NCI-H2196 treated with DMSO at 0.1 percent for 48 hours (cell line): ENCODE measurements around the gene MAN2A2.

Experiments
- DNase-seq: peaks from one replicate; lab custom pipeline; 2025; ENCODE audit not compliant: unreplicated experiment; lab: John Stamatoyannopoulos, UW

MAN2A2 gene

DNA sequence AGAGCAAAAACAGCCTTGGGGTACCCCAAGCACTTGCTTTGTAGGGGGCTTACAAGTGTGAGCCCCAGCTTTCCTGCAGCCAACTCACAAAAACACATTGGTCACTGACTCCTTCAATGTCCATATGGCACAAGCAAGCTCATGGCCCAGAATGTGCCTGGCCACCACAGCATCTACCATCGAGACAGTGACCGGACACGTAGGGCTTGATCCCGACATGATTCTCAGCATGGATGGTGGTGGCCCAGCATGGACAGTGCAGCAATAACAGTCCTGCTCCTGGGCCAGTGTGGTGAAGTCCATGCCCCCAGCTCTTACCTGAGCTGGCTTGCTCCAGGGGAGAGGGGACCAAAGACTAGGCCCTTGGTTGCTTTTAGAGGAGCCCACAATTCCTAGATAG is 37.9 kb downstream of the MAN2A2 start:
- DNase-seq, result no peak

DNA sequence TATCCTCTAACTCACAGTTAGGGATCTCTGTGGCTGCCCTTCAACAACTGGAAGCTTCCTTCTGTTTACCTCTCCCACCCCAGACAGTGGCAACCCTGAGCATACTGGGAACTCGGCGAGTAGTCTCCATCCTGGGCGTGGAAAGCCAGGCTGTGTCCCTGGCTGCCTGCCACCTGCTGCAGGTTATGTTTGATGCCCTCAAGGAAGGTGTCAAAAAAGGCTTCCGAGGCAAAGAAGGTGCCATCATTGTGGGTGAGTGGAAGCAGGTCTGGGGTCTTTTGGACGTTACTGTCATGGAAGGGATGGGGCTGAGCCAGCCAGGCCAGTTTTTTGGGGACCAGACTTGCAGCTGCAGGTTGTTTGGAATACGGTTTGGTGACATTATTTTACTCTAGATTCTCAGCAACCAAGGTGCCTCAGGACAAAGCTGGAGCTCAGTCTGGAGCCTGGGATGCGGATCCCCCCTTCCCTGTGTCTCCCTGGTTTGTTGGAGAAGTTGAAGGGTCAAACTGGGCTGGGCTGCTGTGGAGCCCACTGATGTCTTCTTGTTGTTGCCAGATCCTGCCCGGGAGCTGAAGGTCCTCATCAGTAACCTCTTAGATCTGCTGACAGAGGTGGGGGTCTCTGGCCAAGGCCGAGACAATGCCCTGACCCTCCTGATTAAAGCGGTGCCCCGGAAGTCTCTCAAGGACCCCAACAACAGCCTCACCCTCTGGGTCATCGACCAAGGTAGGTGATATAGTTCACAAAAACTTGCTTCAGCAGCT is 39.4 kb downstream of the MAN2A2 start:
- no peak for DNase-seq

DNA sequence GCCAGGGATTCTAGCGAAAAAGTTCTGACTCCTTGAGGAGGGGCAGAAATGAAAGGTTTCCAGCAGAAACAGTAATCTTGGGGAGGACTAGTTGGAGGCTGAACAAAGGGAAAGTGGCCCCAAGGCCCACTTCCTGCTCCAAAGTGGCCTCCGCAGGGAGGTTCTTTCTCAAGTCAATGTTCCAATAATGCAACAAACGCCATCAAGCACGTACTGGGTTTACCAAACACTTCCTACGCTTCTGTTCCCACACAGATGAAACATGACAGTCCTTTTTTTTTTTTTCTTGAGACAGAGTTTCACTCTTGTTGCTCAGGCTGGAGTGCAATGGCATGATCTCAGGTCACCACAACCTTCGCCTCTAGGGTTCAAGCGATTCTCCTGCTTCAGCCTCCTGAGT is 42.0 kb downstream of the MAN2A2 start:
- no peak for DNase-seq

DNA sequence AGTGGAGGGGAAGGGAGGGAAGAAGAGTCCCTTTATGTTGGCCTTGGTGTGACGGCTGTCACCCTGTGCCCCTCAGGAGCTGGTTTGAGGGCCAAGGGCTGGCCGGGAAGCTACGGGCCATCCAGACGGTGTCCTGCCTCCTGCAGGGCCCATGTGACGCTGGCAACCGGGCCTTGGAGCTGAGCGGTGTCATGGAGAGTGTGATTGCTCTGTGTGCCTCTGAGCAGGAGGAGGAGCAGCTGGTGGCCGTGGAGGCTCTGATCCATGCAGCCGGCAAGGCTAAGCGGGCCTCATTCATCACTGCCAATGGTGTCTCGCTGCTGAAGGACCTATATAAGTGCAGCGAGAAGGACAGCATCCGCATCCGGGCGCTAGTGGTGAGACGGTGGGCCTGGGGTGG is 43.4 kb downstream of the MAN2A2 start:
- no peak for DNase-seq

DNA sequence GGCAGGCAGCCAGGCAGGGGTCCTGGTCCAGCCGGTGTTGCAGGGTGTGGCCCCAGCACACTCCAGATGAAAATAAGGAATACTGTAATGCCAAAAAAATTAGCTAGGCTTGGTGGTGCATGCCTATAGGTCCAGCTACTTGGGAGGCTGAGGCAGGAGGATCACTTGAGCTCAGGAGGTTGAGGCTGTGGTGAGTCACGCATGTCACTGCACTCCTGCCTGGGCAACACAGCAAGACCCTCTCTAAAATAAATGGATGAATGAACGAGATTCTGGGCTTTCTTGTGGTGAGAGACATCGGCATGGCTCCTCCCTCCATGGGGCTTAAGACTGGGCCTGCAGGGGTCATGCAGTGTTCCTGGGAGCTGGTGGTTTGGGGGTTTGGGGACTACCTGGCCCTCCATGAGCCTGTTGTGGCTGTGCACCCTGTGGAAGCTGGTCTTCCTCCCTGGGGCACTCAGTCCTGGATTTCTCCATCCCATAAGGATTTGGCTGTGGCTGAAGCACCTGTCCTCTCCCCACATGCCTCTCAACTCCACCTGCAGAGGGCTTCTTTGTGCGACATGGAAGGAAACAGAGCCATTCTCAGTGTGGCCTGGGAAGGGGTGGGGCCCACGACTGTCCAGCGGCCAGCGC is 44.0 kb downstream of the MAN2A2 start:
- DNase-seq, result no peak

DNA sequence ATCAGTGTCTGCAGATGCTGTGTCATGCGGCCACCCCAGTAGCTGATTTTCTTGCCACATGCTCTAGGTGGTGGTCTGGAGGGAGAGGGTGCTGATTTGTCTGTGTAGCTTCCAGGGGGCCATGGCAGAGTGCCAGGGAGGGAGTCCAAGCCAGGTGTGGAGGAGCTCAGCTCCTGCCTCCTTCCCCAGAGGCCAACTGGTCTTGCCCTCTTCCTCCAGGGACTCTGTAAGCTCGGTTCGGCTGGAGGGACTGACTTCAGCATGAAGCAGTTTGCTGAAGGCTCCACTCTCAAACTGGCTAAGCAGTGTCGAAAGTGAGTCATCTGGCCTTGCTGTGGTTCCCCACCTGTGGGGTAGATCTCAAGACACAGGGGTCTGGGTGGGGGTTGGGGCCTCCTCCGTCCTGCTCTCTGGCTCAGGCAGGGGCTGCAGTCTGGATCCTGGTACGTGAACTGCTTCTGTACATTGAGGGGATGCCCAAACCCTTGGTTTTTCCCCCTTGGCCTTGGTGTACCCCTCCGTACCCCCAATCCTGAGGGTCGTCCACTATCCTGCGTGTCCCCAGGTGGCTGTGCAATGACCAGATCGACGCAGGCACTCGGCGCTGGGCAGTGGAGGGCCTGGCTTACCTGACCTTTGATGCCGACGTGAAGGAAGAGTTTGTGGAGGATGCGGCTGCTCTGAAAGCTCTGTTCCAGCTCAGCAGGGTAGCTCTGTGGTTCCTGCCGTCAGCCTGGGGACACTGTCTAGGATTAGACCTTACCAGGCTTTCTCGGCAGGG is 44.7 kb downstream of the MAN2A2 start:
- no peak for DNase-seq

DNA sequence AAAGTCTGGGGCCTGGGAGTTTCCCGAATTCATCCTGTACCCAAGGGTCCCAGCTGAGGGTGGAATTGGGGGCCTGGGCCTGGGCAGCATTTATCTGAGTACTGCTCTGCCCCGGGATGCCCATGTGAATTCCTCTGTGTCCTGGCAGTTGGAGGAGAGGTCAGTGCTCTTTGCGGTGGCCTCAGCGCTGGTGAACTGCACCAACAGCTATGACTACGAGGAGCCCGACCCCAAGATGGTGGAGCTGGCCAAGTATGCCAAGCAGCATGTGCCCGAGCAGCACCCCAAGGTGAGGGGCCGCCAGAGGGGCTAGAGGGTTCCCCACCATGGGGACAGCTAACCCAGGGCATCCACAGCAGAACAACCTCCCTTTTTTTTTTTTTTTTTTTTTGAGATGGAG is 45.4 kb downstream of the MAN2A2 start:
- DNase-seq, result no peak

DNA sequence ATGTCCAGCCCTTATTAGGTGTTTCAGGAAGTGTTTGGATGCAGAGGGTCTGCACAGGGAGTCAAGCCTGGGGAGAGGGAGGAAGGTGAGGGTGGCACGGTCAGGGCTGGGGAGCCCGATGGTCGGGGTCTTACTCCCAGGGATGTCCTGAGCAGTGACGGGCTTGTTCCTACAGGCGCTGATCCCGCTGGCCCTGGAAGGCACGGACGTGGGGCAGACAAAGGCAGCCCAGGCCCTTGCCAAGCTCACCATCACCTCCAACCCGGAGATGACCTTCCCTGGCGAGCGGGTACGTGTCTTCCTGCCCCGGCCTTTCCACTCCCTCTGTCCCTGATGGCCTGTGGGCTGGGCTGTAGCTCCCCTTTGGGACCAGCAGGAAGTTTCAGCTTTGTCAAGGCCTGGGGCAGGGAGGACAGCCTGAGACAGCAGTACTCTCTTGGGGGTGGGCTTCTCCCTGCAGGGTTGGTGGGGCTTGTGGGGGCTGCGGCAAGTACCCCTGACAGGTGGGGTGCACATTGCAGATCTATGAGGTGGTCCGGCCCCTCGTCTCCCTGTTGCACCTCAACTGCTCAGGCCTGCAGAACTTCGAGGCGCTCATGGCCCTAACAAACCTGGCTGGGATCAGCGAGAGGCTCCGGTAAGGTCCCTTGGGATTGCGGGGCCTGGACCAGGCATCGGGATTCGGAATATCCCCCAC is 47.0 kb downstream of the MAN2A2 start:
- DNase-seq, result no peak

DNA sequence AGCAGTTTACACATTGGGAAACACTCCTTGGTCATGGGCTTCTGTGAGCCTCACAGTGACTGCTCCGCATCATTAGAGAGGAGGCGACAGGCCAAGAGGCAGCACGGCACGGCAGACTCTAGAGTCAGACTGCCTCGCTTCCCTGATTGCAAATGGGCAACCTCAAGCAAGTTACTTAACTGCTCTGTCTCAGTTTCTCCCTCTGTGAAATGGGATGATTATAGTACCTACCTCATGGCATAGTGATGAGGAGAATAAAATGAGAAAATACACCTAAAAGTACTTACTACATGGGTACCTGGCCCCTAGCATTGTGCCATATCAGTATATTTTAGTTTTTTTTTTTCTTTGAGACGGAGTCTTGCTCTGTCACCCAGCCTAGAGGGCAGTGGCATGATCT is 47.6 kb downstream of the MAN2A2 start:
- DNase-seq, result no peak

DNA sequence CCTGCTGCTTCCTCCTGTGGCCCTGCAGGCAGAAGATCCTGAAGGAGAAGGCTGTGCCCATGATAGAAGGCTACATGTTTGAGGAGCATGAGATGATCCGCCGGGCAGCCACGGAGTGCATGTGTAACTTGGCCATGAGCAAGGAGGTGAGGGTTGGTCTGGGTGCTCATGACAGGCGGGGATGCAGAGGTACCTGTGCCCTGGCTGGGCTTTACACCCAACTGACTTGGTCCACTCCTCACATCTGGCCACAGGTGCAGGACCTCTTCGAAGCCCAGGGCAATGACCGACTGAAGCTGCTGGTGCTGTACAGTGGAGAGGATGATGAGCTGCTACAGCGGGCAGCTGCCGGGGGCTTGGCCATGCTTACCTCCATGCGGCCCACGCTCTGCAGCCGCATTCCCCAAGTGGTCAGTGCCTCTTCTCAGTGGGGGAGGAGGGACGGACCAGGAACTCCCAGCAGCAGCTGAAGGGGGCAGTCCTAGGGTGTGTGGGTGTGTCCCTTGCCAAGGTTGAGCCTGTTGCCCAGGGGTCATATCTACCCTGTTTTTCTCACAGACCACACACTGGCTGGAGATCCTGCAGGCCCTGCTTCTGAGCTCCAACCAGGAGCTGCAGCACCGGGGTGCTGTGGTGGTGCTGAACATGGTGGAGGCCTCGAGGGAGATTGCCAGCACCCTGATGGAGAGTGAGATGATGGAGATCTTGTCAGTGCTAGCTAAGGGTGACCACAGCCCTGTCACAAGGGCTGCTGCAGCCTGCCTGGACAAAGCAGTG is 50.0 kb downstream of the MAN2A2 start:
- DNase-seq, result no peak

DNA sequence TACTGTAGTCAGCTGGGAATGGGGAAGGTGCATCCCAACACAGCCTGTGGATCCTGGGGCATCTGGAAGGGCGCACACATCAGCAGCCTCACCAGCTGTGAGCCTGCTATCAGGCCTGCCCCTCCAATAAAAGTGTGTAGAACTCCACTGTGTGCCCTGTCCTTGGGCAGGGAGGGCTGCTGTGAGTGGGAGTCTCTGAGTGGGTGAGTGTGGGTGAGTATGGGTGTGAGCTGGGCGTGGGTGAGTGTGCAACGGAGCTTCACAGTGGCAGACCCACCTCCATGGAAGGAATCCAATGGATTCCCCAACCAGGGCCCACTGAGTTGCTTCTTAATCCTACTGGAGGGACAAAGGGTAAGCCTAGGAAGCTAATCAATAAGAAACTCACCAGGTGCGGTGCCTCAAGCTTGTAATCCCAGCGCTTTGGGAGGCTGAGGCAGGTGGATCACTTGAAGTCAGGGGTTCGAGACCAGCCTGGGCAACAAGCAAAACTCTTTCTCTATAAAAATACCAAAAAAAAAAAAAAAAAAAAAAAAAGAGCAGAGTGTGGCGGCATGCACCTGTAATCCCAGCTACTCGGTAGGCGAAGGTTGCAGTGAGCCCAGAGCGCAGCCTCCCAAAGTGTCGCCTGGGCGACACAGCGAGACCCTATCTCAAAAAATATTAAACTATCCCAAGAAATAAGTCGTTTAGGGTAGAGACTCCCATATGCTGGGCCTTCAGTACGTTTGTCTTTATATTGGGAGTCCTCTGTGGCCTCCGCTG is 51.0 kb downstream of the MAN2A2 start:
- DNase-seq, result no peak

DNA sequence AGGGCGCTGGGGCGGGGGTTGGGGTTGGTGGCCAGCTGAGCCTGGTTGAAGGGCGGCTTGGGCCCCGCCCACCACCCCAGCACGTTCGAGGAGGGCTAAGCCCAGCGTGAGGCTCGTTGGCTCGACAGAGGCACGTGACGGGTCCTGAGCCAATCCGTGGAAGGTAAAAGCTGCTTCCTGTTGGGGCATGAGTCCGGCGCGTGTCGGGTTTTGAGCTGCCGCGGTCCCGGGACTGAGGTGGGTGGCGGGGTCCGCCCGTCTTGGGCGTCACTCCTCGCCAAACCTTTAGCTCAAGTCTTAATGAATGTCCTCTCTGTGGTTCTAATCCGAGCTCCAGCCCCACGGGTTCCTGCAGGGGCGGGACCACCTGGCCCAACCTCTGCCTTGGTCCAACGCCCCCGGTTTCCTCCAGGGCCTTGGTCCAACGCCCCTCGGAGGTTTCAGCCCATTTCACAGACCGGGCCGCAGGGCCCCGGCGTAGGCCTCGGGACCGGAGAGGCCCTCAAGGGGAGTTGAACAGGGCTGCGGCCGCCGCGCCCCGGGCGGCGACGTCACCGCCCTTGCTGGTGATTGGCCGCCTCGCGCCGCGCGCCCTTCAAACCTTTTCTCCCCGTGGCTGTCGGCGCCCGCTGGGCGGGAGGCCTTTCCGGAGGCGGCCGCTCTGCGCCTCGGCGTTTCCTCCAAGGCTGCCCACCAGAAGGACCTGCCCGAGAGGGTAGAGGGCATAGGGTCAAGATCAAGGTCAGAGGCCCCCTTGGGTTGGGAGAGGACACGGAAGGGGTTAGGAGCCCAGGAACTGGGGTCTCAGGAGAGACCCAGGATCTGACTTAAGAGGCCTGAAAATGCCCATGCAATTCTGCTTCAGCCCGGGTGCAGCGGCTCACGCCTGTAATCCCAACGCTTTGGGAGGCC is 51.9 kb downstream of the MAN2A2 start, which contains the start of gene RCCD1:
TSS of gene RCCD1 (plus strand) at position 173 of the 912 bp plus-strand sequence. CDS start 1,851 bp downstream, outside the sequence.
- no peak for DNase-seq

DNA sequence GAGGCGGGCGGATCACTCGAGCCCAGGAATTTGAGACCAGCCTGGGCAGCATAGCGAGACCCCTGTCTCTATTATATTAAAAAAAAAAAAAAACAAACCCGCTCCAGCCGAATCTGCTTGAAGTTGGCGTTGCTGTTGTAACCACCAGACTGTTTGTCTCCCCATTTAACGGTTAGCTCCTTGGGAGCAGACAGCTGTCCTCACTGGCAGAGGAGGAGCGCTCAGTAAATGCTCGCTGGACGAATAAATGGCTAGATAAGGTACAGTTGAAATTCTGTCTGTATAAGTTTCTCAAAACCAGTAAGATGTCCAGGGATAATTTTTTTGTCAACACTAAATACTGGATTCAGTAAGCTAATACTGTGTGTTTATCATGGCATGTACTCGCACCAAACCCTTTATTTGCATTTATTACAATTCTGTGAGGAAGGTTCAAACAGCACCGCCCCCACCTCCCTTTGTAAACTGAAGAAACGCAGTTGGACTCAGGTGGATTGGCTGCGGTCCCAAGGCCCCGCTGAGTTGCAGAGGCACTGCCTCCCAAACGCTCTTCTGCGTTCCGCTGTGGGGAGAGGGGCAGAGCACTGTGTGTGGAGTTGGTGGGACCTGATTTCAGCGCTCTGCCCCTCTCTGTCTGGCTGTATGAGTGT is 52.6 kb downstream of the MAN2A2 start:
- no peak for DNase-seq

DNA sequence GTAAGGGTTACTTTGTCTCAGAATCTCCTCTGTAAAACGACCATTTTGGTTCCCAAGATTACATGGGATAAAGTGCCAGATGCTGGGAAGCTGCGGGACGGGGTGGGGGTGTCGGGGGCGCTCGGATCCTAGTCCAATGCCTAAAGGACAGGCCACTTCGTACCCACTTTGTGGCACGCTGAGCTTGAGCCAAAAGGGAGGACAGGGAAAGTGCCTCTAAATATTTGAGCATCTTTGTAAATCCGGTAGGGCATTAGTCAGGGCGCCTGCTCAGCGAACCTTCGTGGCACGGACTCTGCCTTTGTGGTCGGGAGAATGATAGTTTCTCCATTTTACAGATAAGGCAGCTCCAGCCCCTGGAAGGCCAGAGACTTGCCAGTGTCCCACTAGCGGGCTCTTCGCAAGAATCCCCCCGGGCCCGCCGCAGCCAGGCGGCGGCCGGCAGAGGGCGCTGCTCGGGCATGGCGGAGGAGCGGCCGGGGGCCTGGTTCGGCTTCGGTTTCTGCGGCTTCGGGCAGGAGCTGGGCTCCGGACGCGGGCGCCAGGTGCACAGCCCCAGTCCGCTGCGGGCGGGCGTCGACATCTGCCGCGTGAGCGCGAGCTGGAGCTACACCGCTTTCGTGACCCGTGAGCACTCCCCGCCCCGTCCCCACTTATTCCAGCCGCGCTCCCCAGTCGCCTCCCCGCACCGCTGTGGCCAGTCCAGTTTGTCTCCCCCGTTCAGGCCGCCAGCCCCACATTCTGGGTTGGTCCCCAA is 53.4 kb downstream of the MAN2A2 start:
- DNase-seq, result peak; percentile 33

DNA sequence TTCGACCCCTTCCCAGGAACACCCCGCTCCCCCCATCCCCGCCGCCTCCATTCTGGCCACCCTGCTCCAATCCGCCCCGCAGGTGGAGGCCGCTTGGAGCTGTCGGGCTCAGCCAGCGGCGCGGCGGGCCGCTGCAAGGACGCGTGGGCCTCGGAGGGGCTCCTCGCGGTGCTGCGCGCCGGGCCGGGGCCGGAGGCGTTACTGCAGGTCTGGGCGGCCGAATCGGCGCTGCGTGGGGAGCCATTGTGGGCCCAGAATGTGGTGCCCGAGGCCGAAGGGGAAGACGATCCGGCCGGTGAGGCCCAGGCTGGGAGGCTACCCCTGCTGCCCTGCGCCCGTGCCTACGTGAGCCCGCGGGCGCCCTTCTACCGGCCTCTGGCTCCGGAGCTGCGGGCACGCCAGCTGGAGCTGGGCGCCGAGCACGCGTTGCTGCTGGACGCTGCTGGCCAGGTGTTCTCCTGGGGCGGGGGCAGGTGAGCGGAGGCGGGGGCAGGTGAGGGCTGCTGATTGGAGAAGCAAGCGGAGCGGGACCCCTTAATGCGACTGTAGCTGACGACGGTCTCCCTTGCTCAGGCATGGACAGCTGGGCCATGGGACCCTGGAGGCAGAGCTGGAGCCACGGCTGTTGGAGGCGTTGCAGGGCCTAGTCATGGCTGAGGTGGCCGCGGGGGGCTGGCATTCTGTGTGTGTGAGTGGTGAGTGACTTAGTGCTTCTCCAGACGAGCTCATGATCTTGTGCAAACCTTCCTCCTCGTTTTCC is 54.1 kb downstream of the MAN2A2 start:
- DNase-seq, result no peak

DNA sequence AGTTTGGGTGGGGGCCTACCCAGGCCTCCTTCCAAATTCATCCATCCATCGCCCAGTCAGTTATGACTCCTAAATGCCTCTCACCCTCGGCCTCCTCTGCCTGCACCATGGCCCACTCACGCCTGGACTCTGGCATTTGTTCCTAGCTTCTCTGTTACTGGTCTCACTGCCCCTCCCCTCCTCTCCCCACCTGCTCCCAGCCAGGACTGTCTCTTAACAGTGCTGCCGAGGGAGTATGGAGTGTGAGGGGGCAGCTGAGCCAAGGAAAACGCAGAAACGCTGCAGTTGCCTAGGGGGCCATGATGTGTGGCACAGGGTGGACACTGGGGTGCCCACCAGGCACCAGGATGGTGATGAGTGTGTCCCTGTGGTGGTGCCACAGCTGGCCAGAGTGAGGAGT is 54.7 kb downstream of the MAN2A2 start:
- no peak for DNase-seq
